ENCODE measurements around the gene ARL4A.
A peak's percentile ranks its signal among the peaks of the same experiment; 100 is the strongest.

ARL4A gene

DNA sequence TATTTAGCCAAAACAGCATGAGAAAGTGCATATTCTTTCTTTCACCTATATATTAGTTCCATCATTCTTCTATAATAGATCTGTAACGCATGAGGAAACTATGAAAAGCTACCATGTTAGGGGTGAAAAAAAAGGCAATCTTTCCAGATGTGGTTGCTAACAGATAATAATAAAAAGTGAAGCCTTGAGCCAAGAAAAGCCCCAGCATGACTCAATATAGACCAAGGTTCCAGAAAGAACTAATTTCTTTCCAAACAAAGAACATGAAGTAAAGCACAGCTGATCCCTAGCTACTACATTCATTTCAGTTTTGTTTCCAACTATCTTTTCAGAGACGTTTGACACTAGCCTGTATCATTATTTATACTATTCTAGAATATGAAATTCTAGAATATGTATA is 16.4 kb downstream of the ARL4A start:
- no peak for DNase-seq

DNA sequence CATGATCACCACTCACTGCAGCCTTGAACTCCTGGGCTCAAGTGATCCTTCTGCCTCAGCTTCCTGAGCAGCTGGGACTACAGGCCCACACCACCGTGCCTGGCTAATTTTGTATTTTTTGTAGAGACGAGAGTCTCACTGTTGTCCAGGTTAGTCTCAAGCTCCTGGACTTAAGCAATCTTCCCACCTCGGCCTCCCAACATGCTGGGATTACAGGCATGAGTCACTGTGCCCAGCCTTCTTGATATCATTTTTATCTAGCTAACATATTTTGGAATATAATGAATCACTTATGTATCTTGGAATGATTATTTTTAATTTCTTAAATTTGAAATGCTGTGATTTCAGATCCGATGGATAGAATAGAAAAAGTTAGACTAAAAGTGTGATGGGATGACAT is 18.4 kb downstream of the ARL4A start:
- no peak for DNase-seq

DNA sequence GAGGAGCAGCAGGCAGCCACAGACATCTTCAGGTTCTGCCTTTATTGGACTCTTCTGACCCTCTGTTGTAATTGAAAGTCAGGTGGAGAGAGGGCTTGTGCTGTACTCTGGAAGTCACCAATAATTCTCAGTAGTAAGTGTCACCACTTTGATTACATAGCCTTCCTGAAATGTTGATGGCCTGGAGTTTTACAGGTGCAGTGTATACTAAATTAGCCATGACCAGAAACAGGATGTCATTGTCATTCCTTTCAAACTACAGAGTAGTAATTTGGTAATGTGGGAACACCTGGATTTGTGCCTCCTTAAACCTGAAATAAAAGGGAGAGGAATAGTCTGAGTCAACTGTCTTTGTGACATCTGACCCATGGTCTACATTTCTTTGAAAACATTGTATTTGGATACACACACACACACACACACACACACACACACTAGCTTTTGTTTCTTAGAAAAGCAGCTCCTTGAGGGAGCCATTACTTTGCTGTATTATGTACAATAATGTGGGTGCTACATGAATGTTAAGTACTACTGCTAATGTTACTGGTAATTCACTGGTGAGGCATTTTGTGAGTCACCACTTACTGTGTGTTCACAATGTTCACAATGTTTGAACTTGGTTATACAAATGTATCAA is 19.6 kb downstream of the ARL4A start:
- no peak for DNase-seq

DNA sequence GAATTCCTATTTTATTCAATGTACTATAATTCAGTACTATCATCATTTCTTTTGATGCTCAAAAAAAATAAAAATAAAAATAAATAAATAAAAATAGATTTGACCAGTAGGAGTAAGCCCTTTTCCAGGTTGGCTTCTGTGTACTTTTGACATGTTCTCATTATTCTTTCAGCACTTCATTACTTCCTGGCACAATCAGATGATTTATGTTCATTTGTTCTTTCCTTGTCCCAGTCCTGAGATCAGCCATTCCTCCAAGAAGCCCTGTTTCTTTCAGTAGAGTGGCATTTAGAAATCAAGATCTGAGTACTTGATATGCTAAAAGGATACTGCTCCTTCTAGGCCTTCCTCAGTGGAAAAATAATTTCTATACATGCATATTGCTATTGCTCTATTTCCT is 20.9 kb downstream of the ARL4A start:
- no peak for DNase-seq

DNA sequence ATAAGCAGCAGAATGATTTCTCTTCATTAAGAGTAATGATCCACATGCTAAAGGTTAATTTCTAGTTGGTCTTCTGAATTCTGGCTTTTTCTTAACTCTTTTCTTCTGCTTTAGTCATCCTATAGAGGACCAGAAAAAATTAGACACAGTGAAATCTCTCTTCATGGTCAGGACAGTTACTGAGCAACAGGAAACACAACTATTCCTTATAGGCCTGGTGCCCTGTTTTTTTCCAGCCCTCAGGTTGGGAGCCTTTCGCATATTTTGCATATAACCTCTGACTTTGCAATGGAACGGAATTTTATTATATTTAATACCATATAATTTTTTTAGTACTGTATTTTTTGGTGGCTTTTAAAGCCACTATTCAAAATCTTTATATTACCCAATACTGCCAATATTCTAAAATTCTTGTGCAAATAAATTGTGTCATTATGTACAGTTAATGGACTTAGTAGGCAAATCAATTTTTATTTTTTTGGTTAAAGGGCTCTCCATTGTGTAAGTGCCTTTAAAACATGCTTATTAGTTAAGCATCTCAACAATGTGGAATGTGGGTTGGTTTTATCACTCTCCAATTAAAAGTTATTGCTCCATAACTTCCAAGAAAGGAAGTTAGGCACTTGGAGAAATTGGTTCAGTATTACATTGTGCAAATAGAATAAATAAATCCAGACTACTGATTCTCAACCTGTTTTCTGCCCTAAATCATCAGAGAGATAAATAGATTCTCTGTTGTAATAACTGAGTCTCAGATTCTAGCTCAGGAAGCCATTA is 22.5 kb downstream of the ARL4A start:
- DNase-seq: no peak

DNA sequence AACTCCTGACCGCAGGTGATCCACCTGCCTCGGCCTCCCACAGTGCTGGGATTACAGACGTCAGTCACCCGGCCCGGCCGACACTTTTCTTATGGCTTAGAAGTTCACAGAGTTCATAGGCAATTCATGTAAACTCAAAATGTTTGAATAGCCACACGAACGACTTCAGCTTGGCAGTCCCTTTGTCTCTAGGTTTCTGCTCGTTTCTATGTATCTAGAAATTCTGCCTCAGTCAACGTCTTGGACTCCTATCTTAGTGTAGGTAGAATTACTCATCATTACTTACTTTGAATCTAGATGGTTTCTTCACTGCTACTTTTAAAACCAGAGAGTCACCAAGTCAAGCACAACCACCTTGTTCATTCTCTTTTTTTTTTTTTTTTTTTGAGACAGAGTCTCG is 23.7 kb downstream of the ARL4A start:
- DNase-seq: no peak

DNA sequence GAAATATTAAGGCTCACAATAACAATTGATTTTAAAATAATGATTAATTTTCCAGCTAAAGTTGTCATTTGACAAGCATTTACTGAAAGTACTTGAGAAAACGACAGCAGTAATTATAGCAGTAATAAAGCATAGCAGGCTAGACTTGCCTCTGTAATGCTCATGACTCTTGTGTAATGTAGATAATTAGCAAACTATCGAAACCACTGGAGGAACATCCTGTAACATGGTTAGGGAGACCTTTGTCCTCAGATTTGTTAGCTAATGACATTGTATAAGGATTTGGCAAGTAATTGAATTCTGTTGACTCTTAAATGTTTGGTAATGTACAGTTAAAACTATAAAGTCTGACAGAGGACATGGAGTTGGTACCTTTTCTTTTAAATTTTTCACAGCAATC is 24.8 kb downstream of the ARL4A start:
- DNase-seq: no peak

DNA sequence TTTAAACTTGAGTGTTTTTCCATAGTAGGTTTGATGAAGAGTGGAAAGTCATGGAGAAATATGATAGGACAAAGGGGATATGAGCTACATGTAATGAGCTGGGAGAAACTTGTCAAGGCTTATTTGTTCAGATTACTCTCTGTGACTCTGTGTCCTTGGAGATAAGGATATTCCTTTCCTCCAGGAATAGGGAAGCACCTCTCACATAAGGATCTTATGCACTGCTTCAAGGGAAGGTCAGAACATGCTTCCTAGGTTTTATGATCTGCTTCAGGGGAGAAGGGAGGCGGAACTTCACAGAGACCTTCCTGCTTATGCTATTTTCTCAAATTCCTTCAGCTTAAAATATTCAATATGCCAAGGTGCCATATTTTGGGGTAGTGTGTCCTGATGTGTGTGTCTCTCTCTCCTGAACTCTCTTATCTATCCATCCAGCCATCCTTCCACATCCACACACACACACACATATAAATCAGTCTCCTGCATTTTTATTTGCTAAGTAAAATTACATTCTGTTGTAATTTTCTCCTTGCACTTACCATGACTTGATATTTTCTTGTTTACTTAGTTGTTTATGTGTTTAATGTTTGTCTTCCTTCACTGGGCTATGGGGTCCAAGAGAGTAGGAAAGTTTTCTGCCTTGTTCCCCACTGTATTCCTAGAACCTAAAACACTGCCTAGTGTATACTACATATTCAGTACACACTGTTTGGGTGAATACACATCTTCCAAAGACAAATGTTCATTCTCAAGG is 26.4 kb downstream of the ARL4A start:
- no peak for DNase-seq

DNA sequence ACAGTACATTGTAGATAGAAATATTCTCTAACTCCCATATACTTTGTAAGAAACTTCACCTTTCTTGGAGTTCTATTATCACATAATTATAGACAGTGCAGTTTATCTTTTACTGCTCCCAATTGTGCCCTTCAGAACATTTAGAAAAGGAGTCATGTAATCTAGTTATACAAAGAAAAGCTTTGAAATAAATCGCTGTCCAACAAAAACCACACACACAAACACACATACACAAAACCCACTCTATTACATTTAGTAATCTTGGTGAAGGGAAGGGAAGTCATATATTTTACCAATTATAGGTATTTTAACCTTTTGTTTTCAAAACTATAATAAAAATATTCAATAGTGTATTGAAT is 26.9 kb downstream of the ARL4A start:
- DNase-seq: no peak

DNA sequence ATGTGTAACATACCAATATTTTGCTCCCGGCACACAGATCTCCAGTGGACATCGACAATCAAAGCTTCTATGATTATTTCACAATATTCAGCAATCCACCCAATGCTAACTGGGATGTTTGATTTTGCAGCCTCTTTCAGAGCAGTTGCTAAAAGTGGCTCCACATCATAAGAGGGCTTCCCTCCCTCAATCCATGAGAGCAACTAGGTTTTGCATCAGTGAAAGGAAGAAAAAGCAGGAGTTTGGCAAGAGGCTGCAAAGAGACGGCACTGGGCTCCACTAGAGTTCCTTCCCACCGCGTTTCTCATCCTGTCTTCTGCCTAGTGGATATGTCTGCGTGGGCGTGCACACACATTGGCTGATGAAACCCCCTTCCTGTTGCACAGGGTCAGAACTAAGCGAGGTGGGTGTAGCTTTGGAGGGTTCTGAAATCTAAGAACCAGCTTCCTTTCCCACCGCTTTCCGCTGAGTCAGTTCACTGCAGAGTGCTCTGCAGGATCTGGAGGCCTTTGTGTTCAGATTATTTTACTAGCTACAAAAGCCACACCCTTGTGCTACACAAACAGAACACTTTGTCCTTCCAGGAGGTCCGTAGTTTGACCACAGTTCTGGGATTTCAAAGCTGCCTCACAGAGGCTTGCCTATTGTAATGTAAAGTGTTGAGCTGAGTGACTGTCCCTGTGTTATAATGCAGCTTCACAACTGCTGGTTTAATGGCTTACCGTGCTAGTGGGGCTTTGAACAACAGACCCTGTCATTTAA is 28.1 kb downstream of the ARL4A start:
- DNase-seq: peak; percentile 41

DNA sequence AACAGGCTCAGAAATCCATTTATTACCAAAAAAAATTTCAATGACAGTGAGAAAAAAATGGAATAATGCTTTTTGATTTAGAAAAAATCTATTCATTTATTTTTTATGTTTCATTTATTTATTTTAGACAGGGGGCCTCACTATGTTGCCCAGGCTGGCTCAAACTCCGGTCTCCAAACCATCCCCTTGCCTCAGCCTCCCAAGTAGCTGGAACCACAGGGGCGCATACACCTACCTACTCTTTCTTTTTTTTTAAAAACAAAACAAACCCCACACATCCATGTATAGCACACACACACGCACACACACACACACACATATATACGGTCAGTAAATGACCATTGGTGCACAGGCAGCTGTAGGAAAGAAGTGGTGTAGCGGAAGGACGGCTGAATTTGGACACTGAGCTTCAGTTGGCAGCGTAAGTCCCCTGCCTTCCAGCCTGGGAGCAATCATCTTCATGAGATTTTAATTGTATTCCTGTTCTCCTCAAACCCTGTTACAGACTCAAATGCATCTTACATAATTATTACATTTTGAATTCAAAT is 28.8 kb downstream of the ARL4A start:
- no peak for DNase-seq

DNA sequence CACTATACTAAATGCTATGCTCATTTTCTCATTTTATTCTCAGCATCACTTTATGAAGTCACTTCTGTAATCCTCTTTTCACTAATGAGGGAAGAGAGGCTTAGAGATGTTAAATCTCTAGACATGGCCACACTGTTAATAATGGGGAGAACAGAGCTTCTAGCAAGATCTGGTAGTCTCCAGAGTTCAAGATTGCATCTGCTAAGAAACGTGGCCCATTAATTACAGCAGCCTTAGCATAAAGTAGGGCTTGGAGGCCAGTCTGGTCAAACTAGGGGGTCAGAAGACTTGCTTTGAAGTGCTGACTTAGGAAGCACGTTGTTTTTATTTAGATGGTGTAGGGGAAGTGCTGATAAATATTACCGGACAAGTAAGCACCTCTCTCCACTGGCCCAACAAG is 29.3 kb downstream of the ARL4A start:
- no peak for DNase-seq

DNA sequence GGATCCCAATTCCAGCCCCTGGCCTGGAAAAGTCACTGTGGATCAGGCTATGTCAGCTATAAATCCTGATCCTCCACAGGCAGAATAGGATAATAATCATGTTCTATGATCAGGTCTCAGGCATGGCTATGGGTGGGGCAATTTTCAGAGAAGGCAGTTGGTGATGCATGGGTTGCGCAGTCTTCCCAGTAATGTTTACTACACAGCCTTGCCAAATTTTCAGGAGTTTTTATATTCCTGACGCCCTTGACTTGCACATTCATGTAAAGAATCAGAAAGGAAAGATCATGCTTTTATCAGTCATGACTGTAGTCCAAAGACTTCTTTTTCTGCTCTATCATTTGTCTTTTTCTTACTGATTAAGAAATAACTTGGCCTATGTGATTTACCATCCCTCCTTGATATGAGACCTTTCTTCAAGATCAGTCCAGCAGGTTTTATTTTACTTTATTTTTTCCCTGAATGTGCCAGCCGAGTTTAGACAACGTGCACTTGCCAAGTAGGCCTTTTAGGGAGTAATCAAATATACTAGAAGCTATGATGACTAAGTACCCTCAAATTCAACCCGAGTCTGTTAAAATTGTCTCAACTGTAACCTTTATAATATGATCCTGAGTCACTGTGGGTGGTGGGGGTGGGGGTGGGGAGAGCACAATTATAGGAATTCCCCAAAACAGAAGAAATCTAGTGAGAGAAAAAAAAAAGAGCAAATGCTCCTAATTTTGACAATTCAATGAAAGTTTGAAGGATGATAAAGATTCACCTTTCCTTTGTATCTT is 31.9 kb downstream of the ARL4A start:
- no peak for DNase-seq

DNA sequence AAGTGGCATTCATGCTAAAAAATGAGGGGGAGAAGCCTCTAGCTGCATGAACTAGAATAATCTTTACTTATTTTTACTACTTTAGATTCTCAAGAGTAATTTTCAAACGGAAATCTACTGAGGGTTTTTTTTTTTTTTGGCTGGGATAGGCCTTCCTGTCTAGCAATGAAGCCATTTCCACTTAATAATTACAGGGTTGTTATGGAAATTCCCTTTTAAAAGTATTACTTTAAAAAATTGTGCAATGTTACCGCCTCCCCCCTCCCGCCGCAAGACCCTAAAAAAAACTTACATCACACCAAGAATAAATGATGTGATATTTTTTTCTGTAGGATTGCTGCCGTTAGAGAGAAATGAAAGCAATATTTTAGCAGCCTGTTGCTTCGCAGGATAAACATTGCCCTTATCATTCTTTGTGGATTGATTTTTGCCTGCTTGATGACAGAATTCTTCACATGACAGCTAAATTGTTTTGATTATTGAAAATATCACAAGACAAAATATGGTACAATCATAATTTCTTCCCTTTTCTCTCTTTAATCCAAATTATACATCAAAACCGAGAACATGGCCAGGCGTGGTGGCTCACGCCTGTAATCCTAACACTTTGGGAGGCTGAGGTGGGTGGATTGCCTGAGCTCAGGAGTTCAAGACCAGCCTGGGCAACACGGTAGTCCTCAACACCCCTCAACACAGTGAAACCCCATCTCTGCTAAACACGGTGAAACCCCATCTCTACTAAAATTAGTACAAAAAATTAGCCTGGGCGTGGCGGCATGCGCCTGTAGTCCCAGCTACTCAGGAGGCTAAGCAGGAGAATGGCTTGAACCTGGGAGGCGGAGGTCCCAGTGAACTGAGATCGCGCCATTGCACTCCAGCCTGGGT is 32.8 kb downstream of the ARL4A start:
- no peak for DNase-seq

DNA sequence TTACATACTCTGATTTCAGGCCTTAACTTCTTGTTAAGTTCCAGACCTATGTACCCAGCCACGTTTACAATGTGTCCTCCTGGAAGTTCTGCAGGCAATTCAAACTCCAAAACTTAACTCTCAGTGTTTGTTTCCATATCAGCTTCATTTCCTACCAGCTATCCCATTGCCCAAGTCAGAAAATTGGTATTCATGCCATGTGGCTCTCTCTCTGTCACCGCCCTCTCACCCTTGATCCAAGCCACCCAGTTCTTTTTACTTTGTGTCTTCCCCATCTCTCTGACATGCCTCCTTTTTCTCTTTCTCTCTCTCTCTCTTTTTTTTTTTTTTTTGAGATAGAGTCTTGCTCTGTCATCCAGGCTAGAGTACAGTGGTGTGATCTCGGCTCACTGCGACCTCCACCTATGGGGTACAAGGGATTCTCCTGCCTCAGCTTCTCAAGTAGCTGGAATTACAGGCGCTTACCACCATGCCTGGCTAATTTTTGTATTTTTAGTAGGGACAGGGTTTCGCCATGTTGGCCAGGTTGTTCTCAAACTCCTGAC is 33.9 kb downstream of the ARL4A start:
- DNase-seq: no peak

DNA sequence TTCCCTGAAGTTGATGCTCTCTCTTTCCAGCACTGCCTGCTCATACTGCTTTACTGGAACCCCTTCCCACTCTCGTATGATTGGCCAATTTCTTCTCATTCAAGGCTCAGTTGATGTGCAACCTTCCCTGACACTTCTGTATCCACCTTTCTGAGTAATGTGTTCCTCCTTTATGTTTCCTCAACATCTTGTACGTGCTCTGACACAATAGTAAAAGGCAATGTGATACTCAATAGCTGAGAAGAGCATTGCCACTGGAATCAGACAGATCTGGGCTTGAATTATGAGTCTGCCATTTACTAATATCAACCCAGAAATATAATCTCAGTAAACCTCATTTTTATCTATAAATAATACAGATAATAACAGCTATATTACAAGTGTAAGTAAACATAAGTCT is 34.7 kb downstream of the ARL4A start:
- no peak for DNase-seq

DNA sequence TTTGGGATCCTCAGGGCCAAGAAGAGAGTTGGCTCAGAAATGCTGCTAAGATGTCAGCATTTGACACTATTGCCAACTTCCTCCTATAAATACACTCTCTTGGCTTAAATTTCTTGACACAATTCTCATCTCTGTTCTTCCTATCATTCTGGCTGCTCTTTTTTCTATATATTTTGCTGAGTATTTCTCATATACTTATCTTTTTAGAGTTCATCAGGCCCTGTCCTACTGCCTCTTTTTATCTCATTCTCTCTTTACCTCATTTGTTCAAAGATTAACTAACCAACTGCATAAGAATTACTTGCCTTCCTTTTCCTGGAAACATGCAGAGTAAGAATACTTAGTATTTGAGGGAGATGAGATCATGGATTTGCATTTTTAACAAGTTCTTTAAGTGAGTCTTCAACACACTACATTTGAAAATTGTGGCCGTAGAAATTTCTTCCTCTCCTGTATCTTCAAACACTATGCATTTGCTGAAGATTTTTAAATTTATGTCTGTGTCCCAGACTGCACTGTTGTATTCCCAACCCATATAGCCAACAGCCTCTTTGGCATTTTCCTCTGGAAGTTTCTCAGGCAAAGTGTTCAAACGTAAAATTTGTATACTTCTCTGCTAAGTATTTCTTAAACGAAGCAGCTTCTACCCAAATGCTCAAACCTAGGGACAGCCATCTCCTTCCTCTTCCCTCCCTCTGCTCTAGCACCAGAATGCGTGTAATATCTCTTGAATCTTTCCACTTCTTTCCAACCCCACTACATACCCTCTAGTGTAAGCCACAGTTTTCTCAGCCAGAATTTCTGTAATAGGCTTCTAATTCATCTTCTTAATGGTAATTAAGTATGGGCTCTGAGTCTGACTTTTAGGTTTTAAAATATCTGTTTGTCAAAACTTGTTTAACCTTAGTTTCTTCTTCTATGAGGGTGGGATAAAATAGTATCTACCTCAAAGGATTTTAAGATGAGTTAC is 35.5 kb downstream of the ARL4A start:
- DNase-seq: no peak

DNA sequence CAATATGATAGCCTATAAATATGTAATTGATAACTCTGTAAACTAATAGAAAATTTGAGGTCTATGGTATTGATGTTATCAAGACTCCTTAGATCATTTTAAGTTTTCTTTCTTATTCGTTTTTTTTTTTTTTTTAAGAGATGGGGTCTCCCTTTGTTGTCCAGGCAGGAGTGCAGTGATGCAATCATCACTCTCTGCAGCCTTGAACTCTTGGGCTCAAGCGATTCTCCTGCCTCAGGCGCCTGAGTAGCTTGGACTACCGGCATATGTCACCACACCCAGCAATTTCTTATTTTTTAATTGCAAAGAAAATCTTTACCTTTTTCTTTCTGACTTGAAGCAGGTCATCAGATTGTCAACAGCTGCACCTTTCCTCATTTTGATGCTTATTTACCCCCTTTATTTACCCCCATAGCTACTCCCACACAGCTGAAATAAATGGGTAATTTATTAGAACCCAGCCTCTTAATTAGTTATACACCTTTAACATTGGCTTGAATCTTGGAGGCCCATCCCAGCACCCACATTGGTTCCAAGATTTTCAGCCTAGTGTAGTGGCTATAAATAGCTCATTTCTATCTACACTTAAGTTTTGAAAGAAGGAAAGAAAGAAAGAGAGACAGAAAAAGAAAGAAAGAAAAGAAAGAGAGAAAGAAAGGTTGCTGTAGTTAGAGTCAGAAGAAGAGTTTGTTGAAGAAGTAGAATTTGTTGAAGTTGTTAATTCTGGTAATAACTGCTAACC is 38.3 kb downstream of the ARL4A start:
- DNase-seq: no peak

DNA sequence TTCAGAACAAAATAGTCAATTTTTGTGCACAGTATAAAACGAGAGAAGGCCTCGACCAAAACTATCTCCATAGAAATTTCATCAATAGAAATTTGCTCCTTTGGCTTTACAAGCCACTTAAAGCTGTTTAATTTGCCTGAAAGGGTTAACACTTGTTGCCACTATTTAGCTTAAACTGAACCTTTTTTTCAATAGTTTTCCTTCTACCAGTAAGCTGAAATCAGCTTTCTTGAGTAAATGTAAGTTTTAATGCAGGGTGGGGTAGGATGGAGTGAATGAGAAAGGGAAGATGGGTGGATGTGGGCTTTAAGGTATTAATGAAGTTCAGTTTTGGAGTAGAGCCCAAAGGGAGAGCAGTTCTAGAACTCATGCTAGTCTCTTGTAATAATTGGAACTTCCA is 39.5 kb downstream of the ARL4A start:
- DNase-seq: no peak
